Measurements from ENCODE around the gene ZDHHC7. TPM values are rescaled to one million over a fixed set of nuclear protein-coding genes. Genes with fewer than 3 reads are reported as not detected.
"Not testable (repeated sequence)": the region's sequence is repeated elsewhere in the genome, so short reads cannot be mapped to it uniquely, and the experiment has no call there.

Gene ZDHHC7
- total RNA-seq, 1 donor from 2014 or later = 29.0 TPM

DNA sequence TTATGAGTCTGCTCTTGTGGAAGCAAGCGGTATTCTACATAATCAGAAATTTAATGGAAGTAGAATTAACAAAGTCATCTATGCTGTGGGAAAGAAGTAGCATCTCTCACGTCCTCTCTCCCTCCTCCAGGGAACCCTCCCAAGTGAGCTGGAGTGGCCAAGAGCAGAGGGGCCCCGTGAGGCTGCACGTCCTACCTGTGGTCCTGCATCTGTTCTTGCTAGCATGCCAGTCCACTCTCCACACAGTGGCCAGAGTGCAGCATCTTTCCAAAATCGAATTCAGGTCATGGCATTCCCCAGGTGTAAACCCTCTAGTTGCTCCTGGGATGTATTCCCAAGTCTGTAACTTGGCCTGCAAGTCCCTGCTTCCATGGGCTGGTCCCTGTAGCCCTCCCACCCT lies 26.4 kb upstream of the ZDHHC7 start:
- Mint-ChIP-seq H3K36me3 (ENCODE audit: low read depth) (no peaks in the 10 kb centered on the region), H3K9me3 (no peaks in the 10 kb centered on the region), H3K4me1 (ENCODE audit: low read depth) (peaks cover 13% of the 10 kb centered on the region), H3K27me3 (ENCODE audit: insufficient read depth) (peaks cover 4% of the 10 kb centered on the region), H3K27ac (no peak overlapping the region), H3K4me3 (no peak overlapping the region)
- intact Hi-C loops (cut with micrococcal nuclease) = no loop called here
- DNase-seq (ENCODE audit: low spot score) = no peak

- Mint-ChIP-seq H3K4me3 (no peak overlapping the region), H3K27ac (no peak overlapping the region), H3K36me3 (ENCODE audit: low read depth) (peaks cover 4% of the 10 kb centered on the region), H3K4me1 (ENCODE audit: low read depth) (peaks cover 13% of the 10 kb centered on the region), H3K9me3 (no peaks in the 10 kb centered on the region), H3K27me3 (ENCODE audit: insufficient read depth) (peaks cover 4% of the 10 kb centered on the region)
- intact Hi-C loops (cut with micrococcal nuclease) = no loop called here
- no peak for DNase-seq (ENCODE audit: low spot score)
Observed at GRCh38 chr16:85037050-85037410, 25.7 kb upstream of the ZDHHC7 start.

DNA sequence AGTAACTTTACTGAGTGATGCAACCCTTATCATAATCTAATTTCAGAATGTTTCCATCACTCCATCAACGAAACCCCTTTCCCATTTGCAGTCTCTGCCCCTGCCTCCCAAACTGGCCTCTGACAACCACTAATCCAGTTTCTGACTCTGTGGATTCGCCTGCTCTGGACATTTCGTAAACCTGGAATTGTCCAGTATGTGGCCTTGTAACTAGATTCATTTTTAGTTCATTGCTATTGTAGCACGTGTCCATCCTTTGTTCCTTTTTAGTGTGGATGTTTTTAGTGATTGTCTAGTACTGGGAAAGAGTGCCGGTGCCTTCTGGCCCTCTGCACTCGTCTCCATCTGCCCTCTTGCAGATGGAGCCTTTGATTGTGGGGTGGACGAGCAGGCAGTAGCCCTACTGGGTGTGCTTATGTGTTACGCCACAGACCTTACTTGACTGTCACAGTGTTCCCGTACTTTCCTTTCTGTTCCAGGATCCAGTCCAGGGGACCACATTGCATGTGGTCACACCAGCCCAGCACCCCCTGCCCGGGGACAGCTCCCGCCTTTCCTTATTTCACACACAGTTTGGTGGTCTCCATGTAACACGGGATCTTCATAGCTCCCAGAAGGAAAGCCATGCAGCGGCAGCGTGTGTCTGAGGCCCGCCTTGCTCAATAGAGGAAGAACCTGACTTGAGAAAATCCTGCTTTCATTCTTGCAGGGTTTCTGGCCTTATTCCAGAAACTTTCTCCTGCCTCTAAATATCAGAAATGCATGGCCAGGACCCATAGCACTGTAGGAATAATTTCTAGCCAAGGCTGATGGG lies 25.1 kb upstream of the ZDHHC7 start:
- Mint-ChIP-seq H3K9me3 (no peaks in the 10 kb centered on the region), H3K4me1 (ENCODE audit: low read depth) (peaks cover 17% of the 10 kb centered on the region), H3K27me3 (ENCODE audit: insufficient read depth) (peaks cover 4% of the 10 kb centered on the region), H3K36me3 (ENCODE audit: low read depth) (peaks cover 8% of the 10 kb centered on the region), H3K4me3 (no peak overlapping the region), H3K27ac (no peak overlapping the region)
- intact Hi-C loops (cut with micrococcal nuclease) = no loop called here
- no peak for DNase-seq (ENCODE audit: low spot score)

DNA sequence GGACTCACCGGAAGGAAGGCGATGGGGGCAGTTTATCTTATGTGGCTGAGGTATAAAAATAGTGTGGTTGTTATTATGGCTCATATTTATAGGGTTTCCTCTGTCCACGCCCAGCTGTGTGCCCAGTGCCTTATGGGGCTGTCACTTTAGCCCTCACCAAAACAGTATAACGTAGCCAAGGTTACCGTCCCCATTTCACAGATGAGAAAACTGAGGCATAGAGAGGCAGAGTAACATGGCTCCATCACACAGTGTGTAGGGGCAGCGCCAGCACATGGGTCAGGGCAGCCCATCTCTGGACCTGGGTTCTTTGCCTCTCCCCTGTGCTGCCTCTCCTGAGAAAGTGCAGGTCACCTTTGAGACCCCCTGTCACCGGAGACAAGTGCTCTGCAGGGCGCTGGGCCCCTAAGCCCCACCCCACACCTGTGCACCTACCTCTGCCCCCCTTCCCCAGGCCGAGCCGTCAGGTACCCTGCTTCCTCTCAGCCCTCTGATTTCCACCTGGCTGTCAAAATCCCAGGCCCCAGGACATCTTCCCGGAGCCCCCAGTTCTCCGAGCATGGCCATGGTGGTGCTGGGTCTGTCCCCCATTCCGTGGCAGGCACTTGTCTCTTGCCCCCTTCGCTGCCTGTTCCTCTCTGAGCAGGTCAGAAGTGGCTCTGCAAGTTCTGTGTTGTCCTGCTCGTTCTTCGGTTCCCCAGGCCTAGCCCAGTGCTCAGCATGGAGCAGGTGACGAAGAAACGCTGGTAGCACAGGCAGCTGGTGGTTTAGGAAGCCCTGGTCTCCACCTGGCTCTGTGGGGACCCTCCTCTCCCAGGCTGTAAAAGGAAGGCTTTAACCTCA lies 23.5 kb upstream of the ZDHHC7 start:
- intact Hi-C loops (cut with micrococcal nuclease) = no loop called here
- H3K27me3 Mint-ChIP-seq (ENCODE audit: insufficient read depth) = no peaks in the 10 kb centered on the region

GRCh38 chr16:85033171-85033570 lies 21.8 kb upstream of the ZDHHC7 start:
- peaks cover 10% of the 10 kb centered on the region for H3K36me3 Mint-ChIP-seq (ENCODE audit: low read depth)
- no peaks in the 10 kb centered on the region for H3K9me3 Mint-ChIP-seq
- DNase-seq (ENCODE audit: low spot score) = no peak
- H3K27me3 Mint-ChIP-seq (ENCODE audit: insufficient read depth) = no peaks in the 10 kb centered on the region
- no peak overlapping the region for H3K4me3 Mint-ChIP-seq
- peaks cover 39% of the 10 kb centered on the region for H3K4me1 Mint-ChIP-seq (ENCODE audit: low read depth)
- intact Hi-C loops (cut with micrococcal nuclease) = no loop called here
- H3K27ac Mint-ChIP-seq = no peak overlapping the region

More for the DNA sequence above, 23.5 kb upstream of the ZDHHC7 start:
- H3K36me3 Mint-ChIP-seq (ENCODE audit: low read depth) = peaks cover 10% of the 10 kb centered on the region
- H3K9me3 Mint-ChIP-seq = no peaks in the 10 kb centered on the region
- H3K27ac Mint-ChIP-seq = no peak overlapping the region
- DNase-seq (ENCODE audit: low spot score) = no peak
- H3K4me1 Mint-ChIP-seq (ENCODE audit: low read depth) = peaks cover 22% of the 10 kb centered on the region
- no peak overlapping the region for H3K4me3 Mint-ChIP-seq

- H3K9me3 Mint-ChIP-seq; H3K27me3 Mint-ChIP-seq (ENCODE audit: insufficient read depth); H3K4me3 Mint-ChIP-seq; DNase-seq (ENCODE audit: low spot score); H3K27ac Mint-ChIP-seq; intact Hi-C loops (cut with micrococcal nuclease): not testable (repeated sequence)
- H3K36me3 Mint-ChIP-seq (ENCODE audit: low read depth) = peaks cover 10% of the 10 kb centered on the region
- peaks cover 37% of the 10 kb centered on the region for H3K4me1 Mint-ChIP-seq (ENCODE audit: low read depth)
Observed at GRCh38 chr16:85032187-85032586, 20.9 kb upstream of the ZDHHC7 start.

DNA sequence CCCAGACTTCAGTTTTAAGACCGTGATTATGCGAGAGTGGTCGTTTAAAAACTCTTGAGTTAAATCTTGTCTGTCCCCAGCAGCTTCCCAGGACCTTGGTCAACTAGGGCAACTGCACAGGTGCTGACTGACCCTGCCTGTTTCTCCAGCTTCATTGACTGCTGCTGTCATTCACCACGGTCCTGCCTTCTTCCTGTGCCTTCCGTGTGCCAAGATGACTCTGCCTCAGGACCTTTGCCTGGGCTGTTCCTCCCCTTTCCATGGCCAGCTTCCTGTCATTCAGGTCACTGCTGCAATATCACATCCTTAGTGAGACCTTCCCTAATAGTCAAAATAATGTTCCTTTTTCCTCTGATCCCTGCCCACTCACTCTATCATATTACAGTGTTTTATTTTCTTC lies 20.1 kb upstream of the ZDHHC7 start:
- Mint-ChIP-seq H3K4me3 (no peak overlapping the region), H3K27ac (no peak overlapping the region), H3K36me3 (ENCODE audit: low read depth) (peaks cover 10% of the 10 kb centered on the region), H3K4me1 (ENCODE audit: low read depth) (peaks cover 30% of the 10 kb centered on the region), H3K27me3 (ENCODE audit: insufficient read depth) (no peaks in the 10 kb centered on the region), H3K9me3 (no peaks in the 10 kb centered on the region)
- intact Hi-C loops (cut with micrococcal nuclease) = no loop called here
- DNase-seq (ENCODE audit: low spot score) = no peak

DNA sequence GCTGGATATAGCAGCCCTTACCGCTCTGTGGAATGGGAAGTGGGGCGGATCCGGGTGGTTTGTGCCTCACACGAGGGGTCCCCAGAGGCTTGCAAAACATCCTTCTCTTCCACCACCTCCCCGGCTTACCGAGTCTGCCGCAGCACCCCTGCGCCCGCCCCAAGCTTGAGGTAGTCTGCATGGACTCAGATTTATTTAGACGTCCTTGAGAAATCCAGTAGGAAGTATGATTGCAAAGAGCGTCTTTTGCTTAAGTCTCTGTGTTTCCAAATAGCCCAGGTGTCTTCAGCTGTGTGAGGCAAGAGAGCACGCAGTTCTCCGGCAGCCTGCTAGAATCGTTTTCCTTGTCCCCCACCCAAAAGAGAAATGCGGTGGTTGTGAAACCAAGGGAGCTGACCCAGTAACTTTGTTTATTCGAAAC lies 18.7 kb upstream of the ZDHHC7 start:
- H3K9me3 Mint-ChIP-seq = no peaks in the 10 kb centered on the region
- no peak overlapping the region for H3K27ac Mint-ChIP-seq

GRCh38 chr16:85029408-85029784 lies 18.1 kb upstream of the ZDHHC7 start:
- Mint-ChIP-seq H3K27me3 (ENCODE audit: insufficient read depth) (no peaks in the 10 kb centered on the region), H3K36me3 (ENCODE audit: low read depth) (peaks cover 10% of the 10 kb centered on the region), H3K9me3 (no peaks in the 10 kb centered on the region), H3K4me3 (peak overlapping the region; percentile 91), H3K4me1 (ENCODE audit: low read depth) (peaks cover 36% of the 10 kb centered on the region), H3K27ac (peak overlapping the region; percentile 93)
- intact Hi-C loops (cut with micrococcal nuclease) = loop anchor here (1.0 to 5.0 kb wide), 11 partner anchors 18 to 1222 kb away; partner anchors contain the start of genes CRISPLD2, HSBP1, KLHL36 and ZDHHC7
- peak; percentile 58 for DNase-seq (ENCODE audit: low spot score)

More for the DNA sequence above, 18.7 kb upstream of the ZDHHC7 start:
- Mint-ChIP-seq H3K27me3 (ENCODE audit: insufficient read depth) (no peaks in the 10 kb centered on the region), H3K4me3 (peak overlapping the region; percentile 91), H3K4me1 (ENCODE audit: low read depth) (peaks cover 36% of the 10 kb centered on the region), H3K36me3 (ENCODE audit: low read depth) (peaks cover 10% of the 10 kb centered on the region)
- intact Hi-C loops (cut with micrococcal nuclease) = loop anchor here (1.0 to 5.0 kb wide), 11 partner anchors 19 to 1223 kb away; partner anchors contain the start of genes CRISPLD2, HSBP1, KLHL36 and ZDHHC7
- no peak for DNase-seq (ENCODE audit: low spot score)

GRCh38 chr16:85028685-85029407 lies 17.5 kb upstream of the ZDHHC7 start:
- peak; percentile 58 for DNase-seq (ENCODE audit: low spot score)
- Mint-ChIP-seq H3K27ac (peak overlapping the region; percentile 93), H3K36me3 (ENCODE audit: low read depth) (peaks cover 10% of the 10 kb centered on the region), H3K4me3 (peak overlapping the region; percentile 91), H3K9me3 (no peaks in the 10 kb centered on the region), H3K27me3 (ENCODE audit: insufficient read depth) (no peaks in the 10 kb centered on the region), H3K4me1 (ENCODE audit: low read depth) (peaks cover 36% of the 10 kb centered on the region)
- intact Hi-C loops (cut with micrococcal nuclease) = loop anchor here (1.0 to 5.0 kb wide), 12 partner anchors 18 to 1222 kb away; partner anchors contain the start of genes CRISPLD2, HSBP1, KLHL36 and ZDHHC7

GRCh38 chr16:85027958-85028684 lies 16.8 kb upstream of the ZDHHC7 start:
- Mint-ChIP-seq H3K4me1 (ENCODE audit: low read depth) (peaks cover 36% of the 10 kb centered on the region), H3K36me3 (ENCODE audit: low read depth) (peaks cover 10% of the 10 kb centered on the region), H3K27me3 (ENCODE audit: insufficient read depth) (no peaks in the 10 kb centered on the region), H3K27ac (peak overlapping the region; percentile 93), H3K9me3 (no peaks in the 10 kb centered on the region), H3K4me3 (peak overlapping the region; percentile 91)
- peak; percentile 7 for DNase-seq (ENCODE audit: low spot score)
- intact Hi-C loops (cut with micrococcal nuclease) = loop anchor here (1.0 to 5.0 kb wide), 6 partner anchors 276 to 1221 kb away; partner anchors contain the start of gene HSBP1

Measured in activated T-helper 1 cell treated with anti-CD3 and anti-CD28 coated beads, Interleukin-12 subunit alpha, Interleukin-12 subunit beta, Interleukin-2, Interleukin-4 antibody, amounts not matched to agents 30 ng/mL and 10 ng/mL and 1 ng/mL, durations not matched to agents 14 hours and 24 hours and 36 hours (primary cell).